ENCODE data around the gene AEBP1.

- TF ChIP-seq, protein P1, sequence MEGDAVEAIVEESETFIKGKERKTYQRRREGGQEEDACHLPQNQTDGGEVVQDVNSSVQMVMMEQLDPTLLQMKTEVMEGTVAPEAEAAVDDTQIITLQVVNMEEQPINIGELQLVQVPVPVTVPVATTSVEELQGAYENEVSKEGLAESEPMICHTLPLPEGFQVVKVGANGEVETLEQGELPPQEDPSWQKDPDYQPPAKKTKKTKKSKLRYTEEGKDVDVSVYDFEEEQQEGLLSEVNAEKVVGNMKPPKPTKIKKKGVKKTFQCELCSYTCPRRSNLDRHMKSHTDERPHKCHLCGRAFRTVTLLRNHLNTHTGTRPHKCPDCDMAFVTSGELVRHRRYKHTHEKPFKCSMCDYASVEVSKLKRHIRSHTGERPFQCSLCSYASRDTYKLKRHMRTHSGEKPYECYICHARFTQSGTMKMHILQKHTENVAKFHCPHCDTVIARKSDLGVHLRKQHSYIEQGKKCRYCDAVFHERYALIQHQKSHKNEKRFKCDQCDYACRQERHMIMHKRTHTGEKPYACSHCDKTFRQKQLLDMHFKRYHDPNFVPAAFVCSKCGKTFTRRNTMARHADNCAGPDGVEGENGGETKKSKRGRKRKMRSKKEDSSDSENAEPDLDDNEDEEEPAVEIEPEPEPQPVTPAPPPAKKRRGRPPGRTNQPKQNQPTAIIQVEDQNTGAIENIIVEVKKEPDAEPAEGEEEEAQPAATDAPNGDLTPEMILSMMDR (IDR thresholded peaks at IDR 0.05; ENCODE audit: low read depth, low read length), result no peak
- no peak for TF ChIP-seq EZH2phosphoT487 (IDR thresholded peaks at IDR 0.05; ENCODE audit: low read depth)
These were observed 49.8 kb downstream of the AEBP1 start for GRCh38 chr7:44153948-44154335.

Data from OCI-LY3 (cell line).